Progenitor cell of endocrine pancreas (in vitro differentiated cells): ENCODE measurements around the gene B2M. TPM values are rescaled to one million over a fixed set of nuclear protein-coding genes. Genes with fewer than 3 reads are reported as not detected.
"Not testable (repeated sequence)": the region's sequence is repeated elsewhere in the genome, so short reads cannot be mapped to it uniquely, and the experiment has no call there.

ENCODE experiments used
- DNase-seq: peaks from one replicate; pipeline ENCODE4 v3.0.0; 2021; ENCODE audit warnings: low spot score; ENCODE audit not compliant: unreplicated experiment
- H3K27ac Mint-ChIP-seq: 2 replicates; pipeline ENCODE4 v1.8.0; 2021; ENCODE audit warnings: mild to moderate bottlenecking, moderate library complexity, mixed read lengths
- H3K27me3 Mint-ChIP-seq: 2 replicates; pipeline ENCODE4 v1.8.0; 2021; ENCODE audit warnings: mixed read lengths
- H3K36me3 Mint-ChIP-seq: 2 replicates; pipeline ENCODE4 v1.8.0; 2022; ENCODE audit warnings: mixed read lengths; ENCODE audit not compliant: insufficient read depth
- H3K4me1 Mint-ChIP-seq: 2 replicates; pipeline ENCODE4 v1.8.0; 2021; ENCODE audit warnings: low read depth, mixed read lengths
- H3K4me3 Mint-ChIP-seq: 2 replicates; pipeline ENCODE4 v1.8.0; 2021; ENCODE audit warnings: low read depth, mild to moderate bottlenecking, moderate library complexity, mixed read lengths
- H3K9me3 Mint-ChIP-seq: 2 replicates; pipeline ENCODE4 v1.8.0; 2021; ENCODE audit warnings: low read depth, mixed read lengths
- CTCF ChIP-seq: fragments of 200-600 bp; sonication (generic); IDR thresholded peaks from one replicate; pipeline ENCODE4 v1.5.0; 2021; ENCODE audit warnings: antibody characterized with exemption, mild to moderate bottlenecking; ENCODE audit not compliant: unreplicated experiment
- total RNA-seq: library from RNA; stranded (reverse); gene quantifications from 2 replicates; pipeline ENCODE4 v1.2.1, GENCODE V29; 2021

The B2M gene
- total RNA-seq, 1 donor from 2014 or later: 133 TPM

- Mint-ChIP-seq H3K9me3 (no peaks in the 10 kb centered on the region), H3K4me1 (no peaks in the 10 kb centered on the region), H3K4me3 (no peak overlapping the region), H3K27me3 (no peaks in the 10 kb centered on the region), H3K36me3 (no peaks in the 10 kb centered on the region), H3K27ac (no peak overlapping the region)
- TF ChIP-seq CTCF: no peak
- no peak for DNase-seq
Measured at GRCh38 chr15:44694416-44694815, 16.9 kb upstream of the B2M start.

- no peak for TF ChIP-seq CTCF
- no peaks in the 10 kb centered on the region for H3K36me3 Mint-ChIP-seq
- no peak overlapping the region for H3K27ac Mint-ChIP-seq
- no peaks in the 10 kb centered on the region for H3K4me1 Mint-ChIP-seq
- H3K9me3 Mint-ChIP-seq: no peaks in the 10 kb centered on the region
- no peaks in the 10 kb centered on the region for H3K27me3 Mint-ChIP-seq
- no peak overlapping the region for H3K4me3 Mint-ChIP-seq
- no peak for DNase-seq
Measured at GRCh38 chr15:44695294-44695693, 16.0 kb upstream of the B2M start.

- no peak for TF ChIP-seq CTCF
- H3K4me1 Mint-ChIP-seq: no peaks in the 10 kb centered on the region
- H3K36me3 Mint-ChIP-seq: no peaks in the 10 kb centered on the region
- peaks cover 7% of the 10 kb centered on the region for H3K9me3 Mint-ChIP-seq
- no peak for DNase-seq
- no peak overlapping the region for H3K4me3 Mint-ChIP-seq
- H3K27ac Mint-ChIP-seq: no peak overlapping the region
- no peaks in the 10 kb centered on the region for H3K27me3 Mint-ChIP-seq
Measured at GRCh38 chr15:44697014-44697413, 14.3 kb upstream of the B2M start.

GRCh38 chr15:44698641-44699040 is 12.7 kb upstream of the B2M start:
- peaks cover 19% of the 10 kb centered on the region for H3K9me3 Mint-ChIP-seq
- DNase-seq: no peak
- TF ChIP-seq CTCF: no peak
- no peaks in the 10 kb centered on the region for H3K27me3 Mint-ChIP-seq
- no peak overlapping the region for H3K27ac Mint-ChIP-seq
- H3K4me3 Mint-ChIP-seq: no peak overlapping the region
- H3K36me3 Mint-ChIP-seq: peaks cover 2% of the 10 kb centered on the region
- H3K4me1 Mint-ChIP-seq: no peaks in the 10 kb centered on the region

- H3K4me3 Mint-ChIP-seq, H3K4me1 Mint-ChIP-seq, H3K27me3 Mint-ChIP-seq, DNase-seq, H3K36me3 Mint-ChIP-seq, H3K27ac Mint-ChIP-seq: not testable (repeated sequence)
- peaks cover 25% of the 10 kb centered on the region for H3K9me3 Mint-ChIP-seq
Measured at GRCh38 chr15:44700676-44701075, 10.6 kb upstream of the B2M start.

- DNase-seq: no peak
- Mint-ChIP-seq H3K4me3 (no peak overlapping the region), H3K9me3 (peaks cover 22% of the 10 kb centered on the region), H3K36me3 (peaks cover 2% of the 10 kb centered on the region), H3K27ac (no peak overlapping the region), H3K27me3 (no peaks in the 10 kb centered on the region), H3K4me1 (peaks cover under 1% of the 10 kb centered on the region)
- no peak for TF ChIP-seq CTCF
Measured at GRCh38 chr15:44705986-44706385, 5.3 kb upstream of the B2M start.
